ENCODE measurements around the gene DUSP22. TPM values are rescaled to one million over a fixed set of nuclear protein-coding genes. Genes with fewer than 3 reads are reported as not detected.
"Not testable (repeated sequence)": the region's sequence is repeated elsewhere in the genome, so short reads cannot be mapped to it uniquely, and the experiment has no call there.

The DUSP22 gene
- polyA plus RNA-seq = 126 TPM

DNA sequence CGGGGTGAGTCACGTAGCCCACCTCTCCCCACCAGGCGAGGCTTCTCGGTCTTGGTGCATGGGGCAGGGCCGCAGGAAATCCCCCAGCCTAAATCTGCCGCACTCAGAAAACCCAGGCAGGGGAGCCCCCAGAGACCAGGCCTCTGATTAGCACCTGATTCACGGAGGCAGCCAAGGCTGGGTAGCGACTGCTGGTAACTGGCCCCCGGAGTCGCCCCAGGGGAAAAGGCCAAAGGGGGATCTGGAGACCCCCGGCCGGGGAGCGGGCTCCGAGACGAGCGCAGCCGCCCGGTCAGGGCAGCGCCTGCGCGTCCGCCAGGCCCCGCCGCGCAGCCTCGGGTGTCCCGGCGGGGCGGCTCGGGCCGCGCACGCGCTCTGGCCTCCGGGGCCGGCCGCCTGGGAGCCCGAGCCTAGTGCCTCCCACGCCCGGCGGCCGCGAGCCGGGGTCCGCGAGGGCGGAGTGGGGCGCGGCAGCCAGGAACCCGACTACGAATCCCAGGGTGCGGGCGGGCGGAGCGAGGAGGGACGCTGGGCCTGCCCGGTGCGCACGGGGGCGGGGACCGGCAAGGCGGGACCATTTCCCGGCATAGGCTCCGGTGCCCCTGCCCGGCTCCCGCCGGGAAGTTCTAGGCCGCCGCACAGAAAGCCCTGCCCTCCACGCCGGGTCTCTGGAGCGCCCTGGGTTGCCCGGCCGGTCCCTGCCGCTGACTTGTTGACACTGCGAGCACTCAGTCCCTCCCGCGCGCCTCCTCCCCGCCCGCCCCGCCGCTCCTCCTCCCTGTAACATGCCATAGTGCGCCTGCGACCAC lies at the start of gene DUSP22:
DUSP22 (plus strand) TSS at position 791 of the 809 bp plus-strand sequence. CDS start 53 bp downstream, outside the sequence.
- Mint-ChIP-seq H3K27ac (peak within 1 kb of the TSS; percentile 93 to 99 (median 98)), H3K27me3 (no peaks in the 10 kb centered on the region), H3K36me3 (peaks cover 2% of the 10 kb centered on the region), H3K4me1 (peaks cover 61 to 74% (median 66%) of the 10 kb centered on the region in 3 donors), H3K9me3 (no peaks in the 10 kb centered on the region), H3K4me3 (peak within 1 kb of the TSS; percentile 89 to 99 (median 97))

DNA sequence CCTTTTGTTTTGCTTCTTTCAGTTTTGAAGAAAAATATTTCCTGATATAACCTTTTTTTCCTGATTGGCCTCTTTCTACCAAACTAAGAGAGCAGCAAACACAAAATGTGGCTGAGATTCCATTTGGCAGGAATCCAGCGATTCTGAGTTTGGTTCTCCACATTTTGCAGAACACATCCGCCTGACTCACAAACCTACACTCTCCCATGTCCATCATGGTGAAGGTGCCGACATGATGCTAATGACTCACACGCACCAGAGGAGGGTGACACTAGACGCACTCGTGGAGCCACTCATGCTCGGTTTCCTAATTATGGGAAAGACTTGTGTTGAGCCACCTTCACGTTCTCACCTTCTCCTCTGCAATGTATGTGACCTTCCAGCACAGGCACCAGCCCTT lies 45.9 kb upstream of the DUSP22 start:
- Mint-ChIP-seq H3K36me3 (no peaks in the 10 kb centered on the region), H3K4me3 (no peak overlapping the region), H3K4me1 (peaks cover 9 to 22% (median 18%) of the 10 kb centered on the region in 3 donors), H3K9me3 (peaks cover 0 to 2% (median 0%) of the 10 kb centered on the region in 3 donors), H3K27me3 (no peaks in the 10 kb centered on the region), H3K27ac (no peak overlapping the region)

GRCh38 chr6:247351-247750 lies 44.9 kb upstream of the DUSP22 start:
- Mint-ChIP-seq H3K27ac (peak overlapping the region in 1 of 3 donors; percentile 7), H3K27me3 (no peaks in the 10 kb centered on the region), H3K4me1 (peaks cover 14 to 31% (median 25%) of the 10 kb centered on the region in 3 donors), H3K9me3 (peaks cover 0 to 2% (median 0%) of the 10 kb centered on the region in 3 donors), H3K4me3 (no peak overlapping the region), H3K36me3 (no peaks in the 10 kb centered on the region)

- not testable (repeated sequence) for H3K4me3 Mint-ChIP-seq, H3K27ac Mint-ChIP-seq, H3K36me3 Mint-ChIP-seq, H3K27me3 Mint-ChIP-seq, H3K9me3 Mint-ChIP-seq
- H3K4me1 Mint-ChIP-seq = peaks cover 19 to 38% (median 31%) of the 10 kb centered on the region in 3 donors
Measured at GRCh38 chr6:248046-248445, 44.2 kb upstream of the DUSP22 start.

GRCh38 chr6:250676-251075 lies 41.6 kb upstream of the DUSP22 start:
- Mint-ChIP-seq H3K4me1 (peaks cover 26 to 48% (median 36%) of the 10 kb centered on the region in 3 donors), H3K27me3 (no peaks in the 10 kb centered on the region), H3K9me3 (no peaks in the 10 kb centered on the region), H3K27ac (no peak overlapping the region), H3K4me3 (peak overlapping the region in 1 of 4 donors; percentile 13), H3K36me3 (no peaks in the 10 kb centered on the region)

GRCh38 chr6:251920-252319 lies 40.4 kb upstream of the DUSP22 start:
- Mint-ChIP-seq H3K4me3 (peak overlapping the region in 1 of 4 donors; percentile 2), H3K27me3 (no peaks in the 10 kb centered on the region), H3K27ac (no peak overlapping the region), H3K36me3 (no peaks in the 10 kb centered on the region), H3K9me3 (no peaks in the 10 kb centered on the region), H3K4me1 (peaks cover 28 to 55% (median 39%) of the 10 kb centered on the region in 3 donors)

DNA sequence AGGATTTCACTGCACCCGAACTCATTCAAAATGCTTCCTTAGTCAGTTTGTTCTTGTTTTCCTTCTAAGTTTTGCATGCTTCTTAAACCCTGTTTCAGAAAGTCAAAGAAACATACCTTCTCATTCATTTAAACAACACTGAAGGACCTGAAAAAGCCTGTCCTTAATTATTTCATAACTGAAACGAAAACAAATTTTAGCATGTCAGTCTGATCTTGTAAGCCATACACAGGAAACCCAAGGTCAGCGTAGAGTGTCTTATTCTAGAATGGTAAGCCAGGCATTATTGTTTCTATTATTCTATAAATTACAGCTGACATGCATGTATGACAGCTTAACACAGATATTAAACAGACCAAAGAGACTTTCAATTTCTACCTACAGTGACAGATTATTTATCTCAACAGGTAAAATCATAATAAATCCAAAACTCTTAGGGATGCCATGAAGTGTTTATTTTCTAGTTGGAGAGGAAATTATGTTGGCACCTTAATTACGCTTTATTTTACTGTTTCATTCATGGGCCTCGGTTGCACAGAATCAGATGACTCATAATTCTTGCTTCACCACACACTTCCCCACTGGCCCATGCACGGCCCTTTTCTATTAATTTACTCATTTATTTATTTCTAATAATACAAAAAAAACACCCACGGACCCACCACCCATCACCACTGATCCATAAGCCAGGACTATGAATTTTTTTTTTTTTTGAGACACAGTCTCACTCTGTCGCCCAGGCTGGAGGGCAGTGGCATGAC lies 39.3 kb upstream of the DUSP22 start:
- H3K4me3 Mint-ChIP-seq = peak overlapping the region in 2 of 4 donors; percentile 15 to 74
- no peaks in the 10 kb centered on the region for H3K9me3 Mint-ChIP-seq
- H3K4me1 Mint-ChIP-seq = peaks cover 38 to 64% (median 44%) of the 10 kb centered on the region in 3 donors
- H3K27me3 Mint-ChIP-seq = no peaks in the 10 kb centered on the region
- no peak overlapping the region for H3K27ac Mint-ChIP-seq
- no peaks in the 10 kb centered on the region for H3K36me3 Mint-ChIP-seq

DNA sequence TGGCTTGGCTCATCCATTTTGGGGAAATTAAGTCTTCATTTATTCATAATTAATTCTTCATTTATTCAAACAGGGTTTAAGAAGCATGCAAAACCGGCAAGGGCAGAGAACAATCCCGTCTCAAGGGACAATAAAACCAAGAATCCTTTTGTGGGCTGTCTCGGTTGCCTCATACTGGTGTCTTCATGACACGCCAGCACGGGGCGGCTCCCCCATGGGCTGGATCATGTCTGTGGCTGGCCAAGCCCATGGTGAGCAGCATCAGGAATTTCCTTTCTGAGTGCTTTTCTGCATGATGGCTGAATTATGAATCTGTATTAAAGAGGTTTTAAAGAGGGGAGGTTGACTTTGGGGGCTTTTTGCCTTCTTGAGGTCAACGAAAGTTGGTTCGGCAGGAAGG lies 38.3 kb upstream of the DUSP22 start:
- H3K4me3 Mint-ChIP-seq = no peak overlapping the region
- H3K4me1 Mint-ChIP-seq = peaks cover 41 to 67% (median 43%) of the 10 kb centered on the region in 3 donors
- no peak overlapping the region for H3K27ac Mint-ChIP-seq
- H3K36me3 Mint-ChIP-seq = no peaks in the 10 kb centered on the region
- no peaks in the 10 kb centered on the region for H3K9me3 Mint-ChIP-seq
- no peaks in the 10 kb centered on the region for H3K27me3 Mint-ChIP-seq

DNA sequence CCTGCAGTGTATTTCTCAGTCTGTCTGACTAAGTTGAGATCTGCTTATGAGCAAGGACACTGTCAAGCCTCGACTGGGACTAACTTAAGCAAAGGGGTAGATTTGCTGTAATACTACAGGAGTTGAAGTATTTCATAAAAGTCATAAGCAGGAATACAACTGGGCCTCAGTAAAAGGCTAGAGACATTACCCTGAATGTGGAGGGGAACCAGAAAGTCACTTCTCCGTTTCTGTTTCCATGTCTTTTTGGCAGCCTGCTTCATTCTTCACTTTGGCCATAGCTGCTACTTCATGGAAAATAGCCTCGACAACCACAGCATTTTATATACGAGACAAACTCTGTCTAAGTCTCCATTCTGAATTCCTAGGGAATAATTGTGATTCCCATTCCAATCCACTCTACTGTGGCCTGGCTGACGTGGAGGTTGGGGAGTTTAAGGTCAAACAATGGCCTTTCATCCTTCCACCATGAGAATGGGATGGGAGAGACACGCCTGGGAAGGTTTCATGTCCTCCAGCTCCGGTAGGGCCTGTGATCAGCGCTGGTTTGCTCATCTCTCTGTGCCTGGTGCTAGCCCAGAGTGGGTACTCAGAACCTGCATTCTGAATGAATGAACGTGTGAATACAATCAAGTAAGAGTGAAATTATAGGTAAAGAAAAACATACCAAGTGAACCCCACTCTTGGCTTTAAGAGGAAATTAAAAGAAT lies 37.1 kb upstream of the DUSP22 start:
- Mint-ChIP-seq H3K27me3 (no peaks in the 10 kb centered on the region), H3K4me3 (no peak overlapping the region), H3K9me3 (no peaks in the 10 kb centered on the region), H3K36me3 (no peaks in the 10 kb centered on the region), H3K4me1 (peaks cover 47 to 72% (median 50%) of the 10 kb centered on the region in 3 donors), H3K27ac (peak overlapping the region in 1 of 3 donors; percentile 16)

GRCh38 chr6:255751-256083 lies 36.6 kb upstream of the DUSP22 start:
- Mint-ChIP-seq H3K4me3 (no peak overlapping the region), H3K9me3 (no peaks in the 10 kb centered on the region), H3K27me3 (no peaks in the 10 kb centered on the region), H3K27ac (peak overlapping the region in 1 of 3 donors; percentile 16), H3K36me3 (no peaks in the 10 kb centered on the region), H3K4me1 (peaks cover 49 to 70% (median 50%) of the 10 kb centered on the region in 3 donors)

DNA sequence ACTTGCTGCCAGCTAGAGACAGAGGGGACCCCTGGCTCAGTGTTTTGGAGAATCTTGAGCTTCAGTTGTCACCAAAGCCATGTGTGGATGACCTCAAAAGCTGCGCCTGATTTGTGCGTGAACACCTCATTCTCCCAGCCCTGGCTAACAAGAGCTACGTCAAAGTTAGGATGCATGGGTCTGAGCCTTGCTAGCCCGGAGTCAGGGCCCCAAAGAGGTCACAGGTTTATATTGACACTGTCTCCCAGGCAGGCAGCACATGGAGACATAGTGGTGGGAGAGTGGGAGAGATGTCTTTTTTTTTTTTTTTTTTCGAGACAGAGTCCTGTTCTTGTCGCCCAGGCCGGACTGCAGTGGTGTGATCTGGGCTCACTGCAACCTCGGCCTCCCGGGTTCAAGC lies 36.1 kb upstream of the DUSP22 start:
- H3K27ac Mint-ChIP-seq = no peak overlapping the region
- no peaks in the 10 kb centered on the region for H3K36me3 Mint-ChIP-seq
- H3K9me3 Mint-ChIP-seq = no peaks in the 10 kb centered on the region
- no peaks in the 10 kb centered on the region for H3K27me3 Mint-ChIP-seq
- peaks cover 48 to 66% (median 49%) of the 10 kb centered on the region in 3 donors for H3K4me1 Mint-ChIP-seq
- no peak overlapping the region for H3K4me3 Mint-ChIP-seq

- peak overlapping the region in 2 of 3 donors; percentile 18 for H3K27ac Mint-ChIP-seq
- peak overlapping the region in 2 of 4 donors; percentile 40 to 70 for H3K4me3 Mint-ChIP-seq
- peaks cover 45 to 61% (median 47%) of the 10 kb centered on the region in 3 donors for H3K4me1 Mint-ChIP-seq
Measured at GRCh38 chr6:257031-257725, 35.1 kb upstream of the DUSP22 start.

GRCh38 chr6:257774-258173 lies 34.5 kb upstream of the DUSP22 start:
- Mint-ChIP-seq H3K9me3 (no peaks in the 10 kb centered on the region), H3K27ac (peak overlapping the region in 1 of 3 donors; percentile 18), H3K4me3 (peak overlapping the region in 2 of 4 donors; percentile 40 to 70), H3K27me3 (no peaks in the 10 kb centered on the region), H3K36me3 (no peaks in the 10 kb centered on the region), H3K4me1 (peaks cover 42 to 62% (median 49%) of the 10 kb centered on the region in 3 donors)

More at GRCh38 chr6:257031-257725, 35.1 kb upstream of the DUSP22 start:
- no peaks in the 10 kb centered on the region for H3K9me3 Mint-ChIP-seq
- no peaks in the 10 kb centered on the region for H3K27me3 Mint-ChIP-seq
- H3K36me3 Mint-ChIP-seq = no peaks in the 10 kb centered on the region

DNA sequence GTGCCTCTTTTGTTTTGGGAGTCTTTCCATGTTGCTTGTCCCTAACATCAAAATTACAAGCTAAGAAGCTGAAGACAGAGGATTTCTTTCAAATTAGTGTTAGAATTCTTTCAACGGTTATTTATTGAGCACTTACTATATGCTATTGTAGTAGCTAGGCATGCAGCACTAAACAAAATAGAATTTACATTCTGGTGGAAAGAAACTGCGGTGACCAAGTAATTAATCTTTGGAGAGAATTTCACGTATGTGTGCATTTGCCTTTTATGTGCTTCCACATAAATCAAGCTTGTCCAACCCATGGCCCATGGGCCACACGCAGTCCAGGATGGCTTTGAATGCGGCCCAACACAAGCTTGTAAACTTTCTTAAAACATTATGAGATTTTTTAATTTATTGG lies 33.0 kb upstream of the DUSP22 start:
- Mint-ChIP-seq H3K36me3 (no peaks in the 10 kb centered on the region), H3K4me1 (peaks cover 39 to 61% (median 51%) of the 10 kb centered on the region in 3 donors), H3K4me3 (peak overlapping the region in 1 of 4 donors; percentile 61), H3K27me3 (no peaks in the 10 kb centered on the region), H3K27ac (peak overlapping the region in 1 of 3 donors; percentile 8), H3K9me3 (no peaks in the 10 kb centered on the region)
